ENCODE data around the gene DYNLT1.

Gene DYNLT1

DNA sequence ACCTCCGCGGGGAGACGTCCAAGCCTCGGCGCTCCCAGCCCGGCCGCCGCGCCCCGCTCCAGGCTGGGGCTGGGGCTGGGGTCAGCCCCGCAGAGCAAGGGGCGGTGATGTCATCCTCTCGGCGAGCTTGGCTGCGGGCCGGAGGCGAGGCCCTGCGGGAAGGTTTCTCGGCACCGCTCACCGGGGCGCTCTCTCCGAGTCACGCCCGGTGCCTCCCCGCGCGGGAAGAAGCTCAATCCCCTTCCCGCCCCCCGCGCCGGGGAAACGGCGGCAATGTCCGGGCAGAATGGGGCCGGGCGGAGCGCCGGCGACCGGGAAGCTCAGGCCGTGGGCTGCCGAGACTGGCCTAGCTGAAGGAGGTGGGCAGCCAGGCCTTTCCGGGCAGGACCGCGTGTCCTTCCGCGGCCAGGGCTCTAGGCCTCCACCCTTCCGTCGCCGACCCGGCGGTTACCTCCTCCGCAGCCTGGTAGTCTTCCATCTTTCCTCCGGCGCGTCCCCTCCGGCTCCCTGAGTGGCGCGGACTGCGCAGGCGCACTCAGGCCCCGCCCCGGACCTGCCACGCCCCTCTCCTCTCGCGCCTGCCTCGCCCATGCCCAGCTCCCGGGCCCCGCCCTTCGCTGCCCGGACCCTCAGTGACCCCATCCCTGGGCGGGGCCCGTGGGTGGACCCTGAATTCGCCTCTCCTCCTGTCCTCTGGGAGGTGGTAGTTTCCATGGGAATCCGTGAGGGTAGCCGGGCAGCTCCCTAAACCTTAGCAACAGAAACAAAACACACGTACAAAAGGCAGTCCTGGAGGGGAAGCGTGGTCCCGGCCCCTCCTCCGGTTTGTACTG, at the start of gene DYNLT1:
Gene DYNLT1, minus strand, starts transcription at position 513 of the 833 bp plus-strand sequence. Its CDS starts 35 bp downstream, at position 478.
- peak; percentile 97 to 98 for DNase-seq

GRCh38 chr6:158688860-158689259, 44.3 kb upstream of the DYNLT1 start:
- DNase-seq: no peak

GRCh38 chr6:158687506-158687905, 43.0 kb upstream of the DYNLT1 start:
- DNase-seq: no peak

GRCh38 chr6:158686791-158687381, 42.3 kb upstream of the DYNLT1 start:
- DNase-seq: peak in 1 of 2 experiments; percentile 32

- no peak for DNase-seq
Observed at GRCh38 chr6:158686311-158686710, 41.8 kb upstream of the DYNLT1 start.

DNA sequence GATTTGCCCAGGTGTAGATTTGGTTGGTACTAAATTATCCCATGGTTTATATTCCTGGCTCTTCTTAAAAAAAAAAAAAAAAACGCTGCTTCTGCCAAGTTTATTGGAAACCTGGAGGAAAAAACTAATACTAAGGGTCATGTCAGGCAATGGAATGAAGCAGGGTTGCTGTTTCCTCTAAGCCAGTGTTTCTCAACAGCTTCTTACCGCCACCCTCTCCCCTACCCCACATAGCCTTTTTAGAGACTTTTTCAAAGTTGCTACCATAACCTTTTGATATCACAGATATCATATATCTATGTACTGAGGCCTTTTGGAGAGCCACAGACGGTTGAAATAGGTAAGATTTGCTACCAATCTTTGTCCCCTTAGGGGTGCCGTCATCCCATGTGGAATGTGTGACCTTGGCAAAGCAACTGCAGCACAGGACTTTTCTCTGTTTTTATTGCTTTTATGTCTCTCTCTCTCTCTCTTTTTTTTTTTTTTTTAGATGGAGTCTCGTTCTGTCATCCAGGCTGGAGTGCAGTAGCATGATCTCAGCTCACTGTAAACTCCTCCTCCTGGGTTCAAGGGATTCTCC, 40.3 kb upstream of the DYNLT1 start:
- DNase-seq: peak in 1 of 2 experiments; percentile 3

DNA sequence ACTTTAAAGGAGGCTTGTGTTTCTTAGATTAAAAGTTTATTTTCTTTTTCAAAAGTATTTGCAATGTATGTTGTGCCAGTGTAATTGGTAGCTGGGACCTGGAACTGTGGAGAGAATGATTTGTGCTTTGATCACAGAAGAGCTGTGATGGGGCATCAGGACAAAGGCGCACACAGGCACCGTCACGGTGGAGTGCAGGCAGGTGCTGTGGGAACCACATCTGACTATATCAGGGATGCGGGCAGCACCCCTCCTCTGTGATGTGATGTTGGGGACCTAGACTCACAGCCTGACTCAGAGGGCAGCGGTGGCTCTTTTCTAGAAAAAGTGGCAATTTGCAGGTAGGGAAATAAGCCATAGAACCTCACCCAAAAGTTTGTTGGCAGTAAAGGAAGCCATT, 39.8 kb upstream of the DYNLT1 start:
- peak in 1 of 2 experiments; percentile 16 for DNase-seq

DNA sequence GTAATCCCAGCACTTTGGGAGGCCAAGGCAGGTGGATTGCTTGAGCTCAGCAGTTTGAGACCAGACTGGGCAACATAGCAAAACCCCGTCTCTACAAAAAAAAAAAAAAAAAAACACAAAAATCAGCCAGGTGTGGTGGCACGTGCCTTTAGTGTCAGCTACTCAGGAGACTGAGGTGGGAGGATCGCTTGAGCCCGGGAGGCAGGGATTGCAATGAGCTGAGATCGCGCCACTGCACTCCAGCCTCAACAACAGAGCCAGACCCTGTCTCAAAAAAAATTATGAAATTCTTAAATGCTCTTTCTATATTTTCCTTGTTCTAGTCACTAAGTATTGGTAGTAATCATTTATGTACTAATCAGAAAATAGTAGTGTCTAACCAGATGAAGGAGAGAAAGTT, 35.9 kb upstream of the DYNLT1 start:
- peak; percentile 1 for DNase-seq

- DNase-seq: peak; percentile 9 to 11
Observed at GRCh38 chr6:158680015-158680414, 35.5 kb upstream of the DYNLT1 start.

- DNase-seq: peak in 1 of 2 experiments; percentile 18
Observed at GRCh38 chr6:158677906-158678578, 33.5 kb upstream of the DYNLT1 start.

GRCh38 chr6:158677094-158677493, 32.6 kb upstream of the DYNLT1 start:
- DNase-seq: peak in 1 of 2 experiments; percentile 10

DNA sequence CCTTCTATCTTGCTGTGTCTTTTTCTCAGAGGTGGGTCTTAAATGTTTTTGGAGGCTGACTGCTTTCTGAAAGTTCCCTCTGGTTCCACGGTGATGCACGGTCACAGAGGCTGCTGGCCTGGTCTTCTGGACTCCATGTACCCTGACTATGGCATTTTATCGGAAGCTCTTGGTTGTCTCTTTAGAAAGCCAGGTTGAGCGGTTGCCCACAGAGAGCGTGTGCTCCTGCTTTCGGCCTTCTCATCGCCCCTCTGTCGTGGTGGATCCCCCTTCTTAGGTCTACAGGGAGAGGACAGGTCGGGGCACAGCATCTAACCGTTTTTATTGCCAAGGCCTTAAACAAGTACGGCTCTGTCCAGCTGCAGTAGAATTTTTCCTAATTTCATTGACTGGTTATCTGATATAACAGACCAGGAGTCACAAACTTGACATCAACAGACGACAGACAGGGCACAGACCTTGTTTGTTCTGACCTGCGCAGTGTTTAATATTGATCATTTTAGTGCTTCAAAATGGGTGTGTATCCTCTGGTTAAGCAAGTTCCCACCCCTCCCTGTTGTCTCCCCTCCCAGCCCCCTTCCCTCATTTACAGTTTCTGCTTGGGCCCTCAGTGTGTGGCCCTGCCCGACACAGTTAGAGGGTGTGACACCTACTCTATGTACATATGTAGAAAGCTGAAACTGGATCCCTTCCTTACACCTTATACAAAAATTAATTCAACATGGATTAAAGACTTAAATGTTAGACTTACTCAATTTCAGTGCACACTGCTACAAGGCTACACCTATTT, 30.0 kb upstream of the DYNLT1 start:
- peak in 1 of 2 experiments; percentile 12 for DNase-seq

- DNase-seq: peak in 1 of 2 experiments; percentile 3
Observed at GRCh38 chr6:158672726-158673125, 28.2 kb upstream of the DYNLT1 start.

GRCh38 chr6:158672119-158672518, 27.6 kb upstream of the DYNLT1 start:
- peak in 1 of 2 experiments; percentile 14 for DNase-seq

DNA sequence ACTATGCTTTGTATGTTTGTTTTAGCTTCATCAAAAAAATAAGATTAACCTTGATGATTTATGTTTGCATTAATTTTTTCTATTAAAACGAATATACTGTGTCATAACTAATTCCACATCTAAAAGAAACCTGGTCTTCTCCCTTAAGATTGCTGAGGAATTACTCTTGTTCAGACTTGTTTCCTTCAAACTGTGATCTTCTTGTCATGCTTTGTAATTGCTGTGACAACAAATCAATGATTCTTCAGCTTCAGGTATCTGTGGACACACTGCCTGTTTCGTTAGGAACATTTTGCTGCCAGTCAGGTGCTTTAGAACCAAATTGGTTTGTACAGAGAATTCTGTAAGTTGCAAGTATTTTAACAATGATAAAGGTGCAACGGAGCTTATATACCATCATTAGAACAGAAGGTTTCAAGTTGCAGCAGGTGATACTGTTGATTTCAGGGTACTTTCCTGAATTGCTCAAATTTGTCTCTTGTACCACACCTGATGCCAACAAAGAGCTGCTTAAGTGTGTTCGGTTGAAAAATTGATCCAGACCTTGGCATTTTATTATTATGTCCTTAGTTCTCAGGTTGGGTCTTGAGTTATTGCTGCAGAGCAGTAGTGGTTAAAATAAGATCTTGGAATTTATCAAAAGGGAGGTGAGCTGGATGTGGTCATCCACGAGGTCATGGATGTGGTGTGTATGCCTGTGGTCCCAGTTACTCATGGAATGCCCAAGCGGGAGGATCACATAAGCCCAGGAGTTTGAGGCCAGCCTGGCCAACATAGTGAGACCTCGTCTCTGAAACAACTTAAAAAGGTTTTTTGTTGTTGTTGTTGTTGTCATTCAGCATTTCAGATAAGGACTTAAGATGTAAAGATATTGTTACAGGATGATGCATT, 24.8 kb upstream of the DYNLT1 start:
- DNase-seq: no peak

DNA sequence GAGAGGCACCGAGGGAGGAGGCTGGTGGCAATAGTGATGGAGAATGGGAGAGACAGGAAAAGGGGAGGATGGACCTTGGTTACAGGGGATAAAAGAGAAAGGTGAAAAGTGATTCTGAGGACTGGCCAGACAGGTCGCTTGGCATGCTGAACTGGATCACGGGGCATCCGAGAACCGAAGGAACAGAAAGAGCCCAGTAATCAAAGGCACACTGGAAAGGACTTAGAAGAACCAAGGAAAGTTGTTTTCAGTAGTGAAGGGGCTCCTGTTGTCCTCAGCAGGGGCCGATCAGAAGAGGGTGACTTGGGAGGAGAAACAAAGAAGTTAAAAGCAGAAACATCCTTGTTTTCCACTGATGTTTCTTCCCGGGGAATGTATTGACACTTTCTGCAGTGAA, 24.2 kb upstream of the DYNLT1 start:
- no peak for DNase-seq

DNA sequence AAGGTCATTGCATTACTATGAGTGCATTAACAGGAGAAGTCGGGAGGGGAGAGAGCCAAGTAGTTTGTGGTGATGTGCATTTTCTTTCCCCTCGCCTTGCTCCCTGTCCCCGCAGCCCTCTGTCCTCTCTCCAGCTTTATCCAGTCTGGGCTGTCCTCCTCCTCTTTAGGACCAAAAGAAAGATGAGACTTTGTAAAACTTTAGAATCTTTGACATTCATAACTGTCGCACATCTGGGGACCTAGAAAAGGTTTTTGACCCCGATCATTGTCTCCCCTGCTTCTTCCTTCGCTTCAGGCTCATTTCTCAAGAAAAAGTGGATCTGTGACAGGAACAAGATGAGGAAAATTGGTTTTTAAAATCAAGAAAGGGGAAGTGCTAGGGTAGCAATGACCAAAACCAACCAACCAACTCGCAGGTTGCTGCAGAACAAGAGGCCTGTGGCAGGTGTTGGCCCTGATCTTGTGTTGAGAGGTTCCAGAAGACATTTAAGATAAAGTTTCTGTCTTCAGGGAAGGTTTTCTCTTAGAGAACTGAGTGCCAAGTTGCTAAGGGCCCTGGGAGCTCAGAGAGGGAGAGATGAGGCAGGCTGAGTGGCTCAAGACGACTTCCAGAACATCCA, 22.9 kb upstream of the DYNLT1 start:
- peak in 1 of 2 experiments; percentile 9 for DNase-seq

DNA sequence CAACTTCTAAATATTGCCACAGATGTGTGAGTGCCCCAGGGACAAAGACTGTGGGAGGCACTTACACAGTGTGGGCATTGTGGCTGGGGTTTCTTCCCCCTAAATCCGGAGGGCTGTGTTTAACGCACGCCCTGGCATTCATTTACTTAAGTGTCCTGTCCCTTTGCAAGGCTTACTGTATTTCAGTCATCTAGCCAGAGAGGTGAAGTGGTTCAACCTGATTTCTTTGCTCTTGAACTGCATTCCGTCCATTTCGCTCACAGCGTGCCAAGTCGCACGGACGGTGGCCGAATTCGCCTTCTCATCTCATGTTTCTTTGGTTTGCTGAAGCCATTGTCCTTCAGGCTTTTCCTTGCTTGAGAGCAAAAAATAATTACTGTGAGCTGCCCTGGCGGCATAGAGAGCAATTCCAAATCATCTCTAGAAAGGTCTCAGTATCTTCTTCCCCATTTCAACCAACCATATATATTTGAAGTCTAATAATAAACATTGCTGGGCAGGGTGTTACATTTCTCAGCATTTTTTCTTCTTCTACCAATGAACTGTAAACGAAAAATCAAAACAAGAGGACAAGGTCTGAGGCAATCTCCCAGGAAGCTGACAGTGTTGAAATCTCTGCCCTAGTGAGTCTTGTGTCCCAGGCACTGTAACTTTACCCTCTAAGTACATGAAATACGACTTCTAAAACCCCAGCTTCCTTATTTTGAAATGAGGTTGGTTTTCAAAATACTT, 22.3 kb upstream of the DYNLT1 start:
- peak; percentile 12 to 14 for DNase-seq

DNA sequence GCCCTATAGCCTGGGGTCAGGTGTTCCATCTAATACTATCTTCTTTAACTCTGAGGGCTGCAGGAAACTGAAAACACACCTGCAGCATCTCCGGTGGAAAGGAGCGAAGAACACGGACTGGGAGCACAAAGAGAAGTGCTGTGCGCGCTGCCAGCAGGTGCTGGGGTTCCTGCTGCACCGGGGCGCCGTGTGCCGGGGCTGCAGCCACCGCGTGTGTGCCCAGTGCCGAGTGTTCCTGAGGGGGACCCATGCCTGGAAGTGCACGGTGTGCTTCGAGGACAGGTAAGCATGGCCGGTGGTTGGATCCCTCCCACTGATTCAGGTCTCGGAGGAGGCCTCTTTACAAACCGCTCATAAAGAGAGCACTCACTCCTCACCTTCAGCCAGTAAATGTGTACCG, 20.8 kb upstream of the DYNLT1 start:
- peak; percentile 7 to 13 for DNase-seq

GRCh38 chr6:158663625-158664165, 19.2 kb upstream of the DYNLT1 start:
- DNase-seq: no peak

All from activated T-cell treated with anti-CD3 and anti-CD28 coated beads, Interleukin-2, amount 50 U/mL, for 48 hours (primary cell).